Activated CD4-positive, alpha-beta T cell treated with anti-CD3 and anti-CD28 coated beads for 36 hours (primary cell): ENCODE results near the gene LY6G6F. TPM values are rescaled to one million over a fixed set of nuclear protein-coding genes. Genes with fewer than 3 reads are reported as not detected.

ENCODE experiments used
- ATAC-seq: fragments of 200-7000 bp; cut with Tn5 transposase; one replicate; pipeline ENCODE4 v1.10.0; 2021; ENCODE audit warnings: mild to moderate bottlenecking, moderate library complexity
- CTCF ChIA-PET: fragments of 350-600 bp; sonication (Branson Sonifier 250); formaldehyde crosslinking; loops from one replicate; lab custom pipeline; 2021; ENCODE audit warnings: antibody characterized with exemption; lab: Charles Lee
- POLR2A ChIA-PET: fragments of 350-600 bp; sonication (Branson Sonifier 250); formaldehyde crosslinking; loops from one replicate; lab custom pipeline; 2021; ENCODE audit warnings: antibody characterized with exemption, inconsistent platforms; lab: Charles Lee
- DNase-seq: peaks from one replicate; pipeline ENCODE4 v3.0.0-alpha.2; 2020
- H3K27ac Mint-ChIP-seq: one replicate; pipeline ENCODE4 v1.8.0; 2021; ENCODE audit warnings: mixed read lengths
- H3K27me3 Mint-ChIP-seq: one replicate; pipeline ENCODE4 v1.8.0; 2021; ENCODE audit warnings: mixed read lengths
- H3K36me3 Mint-ChIP-seq: one replicate; pipeline ENCODE4 v1.8.0; 2021; ENCODE audit warnings: low read depth, mixed read lengths
- H3K4me1 Mint-ChIP-seq: one replicate; pipeline ENCODE4 v1.8.0; 2021; ENCODE audit warnings: mixed read lengths
- H3K4me3 Mint-ChIP-seq: one replicate; pipeline ENCODE4 v1.8.0; 2021; ENCODE audit warnings: mild to moderate bottlenecking, moderate library complexity, mixed read lengths
- H3K9me3 Mint-ChIP-seq: one replicate; pipeline ENCODE4 v1.8.0; 2021; ENCODE audit warnings: low read depth, mixed read lengths
- intact Hi-C, 2 experiments: fragments of 100-400 bp; cut with DNase I in 1 of 2; cut with micrococcal nuclease in 1 of 2; formaldehyde crosslinking; loops; one replicate each; pipeline versions ENCODE4 v1.14.2 to v1.15.1; 2022 to 2024; cut with DNase I, micrococcal nuclease
- total RNA-seq, 2 experiments: library from RNA; stranded (reverse); gene quantifications; one replicate each; pipeline ENCODE4 v1.2.3, GENCODE V29; 2021

The LY6G6F gene
- total RNA-seq, 2 experiments from 2014 or later: not detected

DNA sequence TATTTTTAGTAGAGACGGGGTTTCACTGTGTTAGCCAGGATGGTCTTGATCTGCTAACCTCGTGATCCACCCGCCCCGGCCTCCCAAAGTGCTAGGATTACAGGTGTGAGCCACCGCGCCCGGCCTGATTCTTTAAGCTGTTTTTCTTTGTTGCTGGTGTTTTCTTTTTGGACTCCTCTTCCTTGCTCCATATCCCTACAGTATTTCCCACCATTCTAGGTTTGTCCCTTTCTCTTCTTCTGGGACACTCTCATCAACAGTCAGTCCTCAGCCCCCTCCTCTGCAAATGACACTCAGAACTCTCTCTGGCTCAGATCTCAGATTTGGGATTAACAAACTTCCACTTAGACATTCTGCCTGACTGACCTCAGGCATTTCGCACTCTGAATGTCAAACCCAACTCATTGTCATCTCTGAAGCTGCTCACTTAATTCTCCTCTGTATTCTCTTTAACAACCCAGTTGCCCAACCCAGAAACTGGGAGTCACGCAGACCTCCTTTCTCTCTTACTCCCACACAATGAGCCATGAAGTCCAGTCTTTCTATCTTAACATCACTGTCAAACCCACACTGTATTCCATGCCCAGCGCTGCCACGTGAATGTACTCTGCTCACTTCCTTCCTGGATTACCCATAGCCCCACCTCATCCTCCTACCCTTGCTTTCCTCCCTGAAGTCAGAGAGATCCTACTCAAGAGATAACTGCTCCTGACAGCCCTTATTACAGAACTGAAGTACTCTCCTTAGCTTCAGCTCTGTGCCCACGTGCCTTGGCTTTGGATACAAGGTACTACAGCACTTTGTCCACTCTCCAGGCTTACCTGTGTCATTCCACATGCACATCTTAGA is 19.1 kb downstream of the LY6G6F start:
- DNase-seq: peak; percentile 18
- intact Hi-C loops: no loop called here
- Mint-ChIP-seq H3K9me3 (no peaks in the 10 kb centered on the region), H3K4me3 (no peak overlapping the region), H3K27me3 (no peaks in the 10 kb centered on the region), H3K36me3 (peaks cover 11% of the 10 kb centered on the region), H3K27ac (no peak overlapping the region), H3K4me1 (peaks cover 48% of the 10 kb centered on the region)
- CTCF ChIA-PET: interaction anchor here (1.0 to 1.2 kb wide), 3 partner anchors 15 to 45 kb away, joined by 3 read pairs; no protein-coding TSS in a partner anchor
- ATAC-seq: no peak
- POLR2A ChIA-PET: no interaction called here

GRCh38 chr6:31727034-31727716 is 20.5 kb downstream of the LY6G6F start:
- ChIA-PET CTCF (interaction anchor here (0.7 to 1.5 kb wide), 2 partner anchors 42 to 103 kb away, joined by 3 to 10 read pairs; no protein-coding TSS in a partner anchor), POLR2A (interaction anchor here (0.6 to 0.9 kb wide), 2 partner anchors 103 to 157 kb away, joined by 3 read pairs; no protein-coding TSS in a partner anchor)
- no peaks in the 10 kb centered on the region for H3K27me3 Mint-ChIP-seq
- peaks cover 20% of the 10 kb centered on the region for H3K36me3 Mint-ChIP-seq
- ATAC-seq (peak; percentile 49), DNase-seq (peak; percentile 51)
- H3K27ac Mint-ChIP-seq: peak overlapping the region; percentile 62
- intact Hi-C loops: no loop called here
- H3K4me1 Mint-ChIP-seq: peaks cover 50% of the 10 kb centered on the region
- no peaks in the 10 kb centered on the region for H3K9me3 Mint-ChIP-seq
- H3K4me3 Mint-ChIP-seq: no peak overlapping the region

GRCh38 chr6:31727717-31728671 is 21.3 kb downstream of the LY6G6F start:
- CTCF ChIA-PET: interaction anchor here (0.7 to 1.5 kb wide), 2 partner anchors 41 to 102 kb away, joined by 3 to 10 read pairs; no protein-coding TSS in a partner anchor
- POLR2A ChIA-PET: interaction anchor here (0.9 kb wide), 1 partner anchor 102 kb away, joined by 3 read pairs; no protein-coding TSS in a partner anchor
- H3K9me3 Mint-ChIP-seq: no peaks in the 10 kb centered on the region
- H3K27ac Mint-ChIP-seq: peak overlapping the region; percentile 62
- no peaks in the 10 kb centered on the region for H3K27me3 Mint-ChIP-seq
- DNase-seq (no peak), ATAC-seq (peak; percentile 17)
- H3K36me3 Mint-ChIP-seq: peaks cover 23% of the 10 kb centered on the region
- peaks cover 50% of the 10 kb centered on the region for H3K4me1 Mint-ChIP-seq
- H3K4me3 Mint-ChIP-seq: no peak overlapping the region
- intact Hi-C loops: loop anchor here in 1 of 2 experiments (2.0 kb wide), 1 partner anchor 47 kb away; the partner anchor contains the start of gene LY6G5C

DNA sequence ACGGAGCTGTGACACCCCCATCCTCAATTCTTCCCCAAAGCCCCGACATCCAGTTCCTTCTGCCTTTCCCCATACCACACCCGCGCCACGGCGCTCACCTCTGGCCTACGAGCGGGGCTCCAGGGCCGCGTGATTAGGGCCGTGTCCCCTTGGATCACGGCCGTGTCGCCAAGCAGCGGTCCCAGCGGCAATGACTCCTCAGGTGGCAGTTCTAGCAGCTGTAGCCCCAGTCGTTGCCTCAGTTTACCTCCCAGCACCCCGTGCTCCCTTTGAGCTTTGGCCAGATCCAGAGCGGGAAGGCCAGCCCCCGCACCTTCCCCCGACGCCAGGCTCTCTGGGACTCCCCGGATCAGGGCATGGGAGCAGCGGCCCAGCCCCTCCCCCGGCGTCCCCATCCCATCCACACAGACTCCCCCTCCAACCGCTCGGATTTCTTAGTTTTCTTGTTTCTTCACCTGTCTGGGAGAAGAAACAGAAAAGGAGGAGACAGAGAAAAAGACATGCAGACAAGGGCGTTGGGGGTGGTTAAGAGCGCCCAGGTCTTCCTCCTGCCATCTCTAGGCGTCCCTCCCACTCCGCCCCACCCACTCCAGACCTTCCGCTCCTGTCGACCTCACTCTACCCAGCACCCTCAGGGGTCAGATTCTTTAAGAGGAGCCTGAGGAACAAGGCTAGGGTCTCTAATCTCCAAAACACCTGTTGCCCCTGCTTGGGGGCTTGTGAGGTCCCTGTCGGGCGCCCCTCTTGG is 22.3 kb downstream of the LY6G6F start, which contains the start of gene DDAH2:
Gene DDAH2, minus strand, starts transcription at position 533 of the 748 bp plus-strand sequence. Its CDS starts 138 bp downstream, at position 395.
- CTCF ChIA-PET: interaction anchor here (0.6 to 1.9 kb wide), 12 partner anchors 9 to 231 kb away, joined by 3 to 8 read pairs (median 4); partner anchors contain the start of genes ABHD16A, MSH5 and NEU1
- H3K4me3 Mint-ChIP-seq: peak within 1 kb of the TSS; percentile 69
- DNase-seq (no peak), ATAC-seq (peak; percentile 14)
- H3K36me3 Mint-ChIP-seq: peaks cover 32% of the 10 kb centered on the region
- H3K9me3 Mint-ChIP-seq: no peaks in the 10 kb centered on the region
- H3K27ac Mint-ChIP-seq: peak within 1 kb of the TSS; percentile 5
- peaks cover 59% of the 10 kb centered on the region for H3K4me1 Mint-ChIP-seq
- POLR2A ChIA-PET: no interaction called here
- intact Hi-C loops: loop anchor here (1.0 to 2.0 kb wide), 6 partner anchors 9 to 98 kb away; partner anchors contain the start of genes HSPA1B (in 2 of the 2), ABHD16A (in 1 of the 2), LY6G5C (in 1 of the 2) and VARS1 (in 1 of the 2)
- H3K27me3 Mint-ChIP-seq: no peaks in the 10 kb centered on the region

DNA sequence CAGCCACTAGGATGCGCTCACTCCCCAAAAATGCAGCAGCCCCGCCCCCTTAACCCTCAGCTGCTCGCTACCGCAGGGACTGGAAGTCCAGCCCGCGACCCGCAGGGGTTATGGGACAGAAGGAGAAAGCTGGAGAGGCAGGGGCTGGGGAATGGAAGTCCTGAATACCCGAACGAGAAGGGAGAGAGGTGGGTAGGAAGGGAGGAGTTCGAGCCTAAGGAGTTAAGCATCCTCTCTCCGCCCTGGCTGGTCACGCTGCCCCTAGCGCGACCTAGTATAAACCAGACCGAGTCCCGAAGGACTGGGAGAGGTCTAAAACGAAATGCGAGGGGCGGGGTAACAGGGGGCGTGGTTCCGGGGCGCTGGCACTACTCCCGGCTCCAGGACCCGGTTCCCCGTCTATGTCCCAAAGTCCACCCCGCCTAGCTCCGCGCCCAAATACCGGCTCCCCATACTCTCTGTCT is 22.9 kb downstream of the LY6G6F start:
- peak; percentile 86 for DNase-seq
- H3K4me3 Mint-ChIP-seq: peak overlapping the region; percentile 69
- intact Hi-C loops: loop anchor here (1.0 to 2.0 kb wide), 6 partner anchors 9 to 98 kb away; partner anchors contain the start of genes HSPA1B (in 2 of the 2), ABHD16A (in 1 of the 2), LY6G5C (in 1 of the 2) and VARS1 (in 1 of the 2)
- no peaks in the 10 kb centered on the region for H3K27me3 Mint-ChIP-seq
- POLR2A ChIA-PET: no interaction called here
- CTCF ChIA-PET: interaction anchor here (0.6 to 1.9 kb wide), 17 partner anchors 9 to 360 kb away, joined by 3 to 8 read pairs (median 3); partner anchors contain the start of genes ABHD16A, MSH5 and NEU1
- peaks cover 38% of the 10 kb centered on the region for H3K36me3 Mint-ChIP-seq
- peak overlapping the region; percentile 5 for H3K27ac Mint-ChIP-seq
- peak; percentile 59 for ATAC-seq
- no peaks in the 10 kb centered on the region for H3K9me3 Mint-ChIP-seq
- peaks cover 65% of the 10 kb centered on the region for H3K4me1 Mint-ChIP-seq

DNA sequence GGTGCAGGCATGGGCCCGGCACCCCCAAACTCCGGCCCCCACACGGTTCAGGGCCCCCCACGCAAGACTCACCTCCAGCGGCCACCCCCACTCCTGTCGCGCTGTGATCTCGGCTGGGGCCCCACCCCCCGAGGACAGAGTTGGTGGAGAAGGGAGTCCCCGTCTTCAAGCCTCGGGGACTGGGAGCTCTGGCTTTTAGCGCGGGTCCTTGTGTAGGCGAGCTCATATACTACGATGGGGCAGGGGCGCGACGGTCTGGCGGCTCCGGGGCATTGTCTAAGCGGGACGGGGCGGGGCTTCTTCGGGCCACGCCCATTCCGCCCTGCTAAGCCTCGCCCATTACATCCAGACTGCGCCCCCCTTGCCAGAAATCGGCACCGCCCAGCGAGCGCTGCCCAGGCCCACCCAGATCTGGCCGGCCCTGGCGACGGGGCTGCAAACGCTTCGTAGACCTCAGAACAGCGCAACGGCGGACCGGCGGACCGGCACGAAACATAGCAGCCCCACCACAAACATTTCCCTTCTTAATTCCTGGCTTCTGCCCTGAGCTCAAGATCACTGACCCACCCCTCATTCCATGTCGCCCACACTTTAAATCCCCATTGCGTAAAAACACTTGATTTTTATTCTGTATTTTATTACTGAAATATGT is 23.4 kb downstream of the LY6G6F start:
- CTCF ChIA-PET: interaction anchor here (0.6 to 2.3 kb wide), 21 partner anchors 8 to 359 kb away, joined by 3 to 8 read pairs (median 3); partner anchors contain the start of genes ABHD16A, MSH5 and NEU1
- Mint-ChIP-seq H3K27me3 (no peaks in the 10 kb centered on the region), H3K4me1 (peaks cover 68% of the 10 kb centered on the region), H3K36me3 (peaks cover 43% of the 10 kb centered on the region), H3K4me3 (peak overlapping the region; percentile 69), H3K9me3 (no peaks in the 10 kb centered on the region), H3K27ac (no peak overlapping the region)
- intact Hi-C loops: loop anchor here (1.0 to 10.0 kb wide), 7 partner anchors 8 to 1475 kb away; partner anchors contain the start of genes HSPA1B (in 2 of the 2), ABHD16A (in 1 of the 2), HSD17B8 (in 1 of the 2) and LY6G5C (in 1 of the 2)
- ATAC-seq (peak; percentile 40), DNase-seq (peak; percentile 75)
- POLR2A ChIA-PET: interaction anchor here (0.6 kb wide), 1 partner anchor 66 kb away, joined by 3 read pairs; no protein-coding TSS in a partner anchor

GRCh38 chr6:31730631-31731086 is 24.0 kb downstream of the LY6G6F start:
- CTCF ChIA-PET: interaction anchor here (0.6 to 2.3 kb wide), 11 partner anchors 7 to 132 kb away, joined by 3 to 6 read pairs (median 3); partner anchors contain the start of gene MSH5
- peaks cover 48% of the 10 kb centered on the region for H3K36me3 Mint-ChIP-seq
- H3K4me3 Mint-ChIP-seq: peak overlapping the region; percentile 69
- intact Hi-C loops: loop anchor here in 1 of 2 experiments (10.0 kb wide), 1 partner anchor 1474 kb away; the partner anchor contains the start of genes HSD17B8, RING1, RXRB and SLC39A7
- ATAC-seq (no peak), DNase-seq (no peak)
- no peaks in the 10 kb centered on the region for H3K9me3 Mint-ChIP-seq
- H3K27me3 Mint-ChIP-seq: no peaks in the 10 kb centered on the region
- POLR2A ChIA-PET: no interaction called here
- H3K27ac Mint-ChIP-seq: no peak overlapping the region
- H3K4me1 Mint-ChIP-seq: peaks cover 65% of the 10 kb centered on the region

DNA sequence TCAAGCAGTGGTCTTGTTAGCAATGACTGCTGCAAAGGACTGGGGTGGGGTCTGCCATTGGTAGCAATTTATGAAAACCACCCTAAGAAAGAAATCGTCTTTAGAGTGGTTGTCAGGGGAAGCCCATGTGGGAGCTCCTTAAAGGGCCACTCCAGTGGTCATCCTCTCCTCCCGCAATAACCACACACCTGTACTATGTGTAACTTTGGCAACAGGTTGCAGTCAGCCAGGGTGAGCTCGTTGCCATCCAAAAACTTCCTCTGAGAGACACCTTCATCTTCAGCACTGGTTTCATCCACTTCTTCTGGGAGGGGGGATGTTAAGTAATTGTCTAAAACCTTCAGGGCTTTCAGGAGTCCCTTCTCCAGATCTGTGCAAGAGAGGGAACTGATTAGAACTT is 25.4 kb downstream of the LY6G6F start:
- Mint-ChIP-seq H3K27ac (no peak overlapping the region), H3K4me1 (peaks cover 58% of the 10 kb centered on the region), H3K4me3 (no peak overlapping the region), H3K9me3 (no peaks in the 10 kb centered on the region), H3K36me3 (peaks cover 49% of the 10 kb centered on the region), H3K27me3 (no peaks in the 10 kb centered on the region)
- no peak for ATAC-seq
- ChIA-PET POLR2A (interaction anchor here (1.2 kb wide), 1 partner anchor 69 kb away, joined by 3 read pairs; no protein-coding TSS in a partner anchor), CTCF (interaction anchor here (0.6 to 2.3 kb wide), 6 partner anchors 8 to 675 kb away, joined by 3 to 6 read pairs (median 3); partner anchors contain the start of genes DDX39B, MPIG6B and MSH5)
- no peak for DNase-seq
- intact Hi-C loops: loop anchor here in 1 of 2 experiments (10.0 kb wide), 1 partner anchor 1473 kb away; the partner anchor contains the start of genes HSD17B8, RING1, RXRB and SLC39A7
